SK-N-SH treated with all-trans-retinoic acid at 6 μM for 48 hours (cell line): ENCODE results near the gene RMND1.

Source experiments
- ARNTL ChIP-seq: fragments of 450-650 bp; formaldehyde crosslinking; IDR thresholded peaks from 2 replicates; pipeline ENCODE4 v1.5.0; 2020; ENCODE audit warnings: low read depth, mild to moderate bottlenecking, moderate library complexity, borderline replicate concordance
- BACH2 ChIP-seq: fragments of 250-450 bp; sonication (Bioruptor Pico); IDR thresholded peaks from 2 replicates; pipeline ENCODE4 v1.9.0; 2021; ENCODE audit warnings: mild to moderate bottlenecking, borderline replicate concordance
- CREB5 ChIP-seq: fragments of 250-450 bp; sonication (Bioruptor Pico); IDR thresholded peaks from 2 replicates; pipeline ENCODE4 v1.5.1; 2020; ENCODE audit warnings: low read depth, mild to moderate bottlenecking, moderate library complexity
- CSDC2 ChIP-seq: fragments of 250-450 bp; sonication (Bioruptor Pico); IDR thresholded peaks from 2 replicates; pipeline ENCODE4 v1.5.0; 2020; ENCODE audit warnings: mild to moderate bottlenecking, moderate library complexity
- GLIS3 ChIP-seq: fragments of 250-450 bp; sonication (Bioruptor Pico); IDR thresholded peaks from 2 replicates; pipeline ENCODE4 v1.5.0; 2020; ENCODE audit warnings: mild to moderate bottlenecking, moderate library complexity
- ISL1 ChIP-seq: fragments of 250-450 bp; sonication (Bioruptor Pico); IDR thresholded peaks from 2 replicates; pipeline ENCODE4 v2.1.2; 2022; ENCODE audit warnings: mild to moderate bottlenecking, moderate library complexity
- PATZ1 ChIP-seq: fragments of 250-450 bp; sonication (Bioruptor Pico); IDR thresholded peaks from 2 replicates; pipeline ENCODE4 v1.8.0; 2020; ENCODE audit warnings: mild to moderate bottlenecking, moderate library complexity, borderline replicate concordance
- POU6F1 ChIP-seq: fragments of 250-450 bp; sonication (Bioruptor Pico); IDR thresholded peaks from 2 replicates; pipeline ENCODE4 v1.8.0; 2021; ENCODE audit warnings: low read depth, mild to moderate bottlenecking, moderate library complexity, borderline replicate concordance
- PPARA ChIP-seq: fragments of 250-450 bp; sonication (Bioruptor Pico); IDR thresholded peaks from 2 replicates; pipeline ENCODE4 v1.5.0; 2020; ENCODE audit warnings: mild to moderate bottlenecking, borderline replicate concordance
- RARB ChIP-seq: fragments of 250-450 bp; sonication (Bioruptor Pico); IDR thresholded peaks from 2 replicates; pipeline ENCODE4 v1.8.0; 2021; ENCODE audit warnings: mild to moderate bottlenecking, moderate library complexity
- TCF4 ChIP-seq: fragments of 250-450 bp; sonication (Bioruptor Pico); IDR thresholded peaks from 2 replicates; pipeline ENCODE4 v1.8.0; 2021; ENCODE audit warnings: mild to moderate bottlenecking, moderate library complexity, borderline replicate concordance
- TOX ChIP-seq: fragments of 250-450 bp; sonication (Bioruptor Pico); IDR thresholded peaks from 2 replicates; pipeline ENCODE4 v1.8.0; 2021; ENCODE audit warnings: mild to moderate bottlenecking, moderate library complexity, borderline replicate concordance
- TSHZ2 ChIP-seq: fragments of 250-450 bp; sonication (Bioruptor Pico); IDR thresholded peaks from 2 replicates; pipeline ENCODE4 v1.5.0; 2020; ENCODE audit warnings: mild to moderate bottlenecking, moderate library complexity
- ZFP3 ChIP-seq: fragments of 250-450 bp; sonication (Bioruptor Pico); IDR thresholded peaks from 2 replicates; pipeline ENCODE4 v1.5.0; 2020; ENCODE audit warnings: mild to moderate bottlenecking, moderate library complexity

DNA sequence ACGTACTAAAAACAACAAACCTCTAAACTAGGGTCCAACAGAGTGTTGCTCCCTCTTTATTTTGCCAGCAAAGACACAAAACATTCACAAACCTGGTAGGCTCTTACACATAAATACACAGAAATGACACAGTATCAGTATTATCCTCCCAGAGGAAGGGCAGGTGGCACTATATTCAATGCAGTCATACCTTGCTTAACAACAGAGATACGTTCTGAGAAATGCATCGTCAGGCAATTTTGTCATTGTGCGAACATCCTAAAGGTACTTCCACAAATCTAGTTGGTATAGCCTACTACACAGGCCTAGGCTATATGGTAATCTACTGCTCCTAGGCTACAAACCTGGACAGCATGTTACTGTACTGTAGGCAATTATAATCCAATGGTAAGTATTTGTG is 70.2 kb downstream of the RMND1 start:
- no peak for TF ChIP-seq PPARA (CRISPR knock-in tag)
- TF ChIP-seq ISL1 (CRISPR knock-in tag) = no peak
- no peak for TF ChIP-seq ARNTL (CRISPR knock-in tag)
- no peak for TF ChIP-seq CREB5 (CRISPR knock-in tag)
- no peak for TF ChIP-seq ZFP3 (CRISPR knock-in tag)
- TF ChIP-seq GLIS3 (CRISPR knock-in tag) = no peak
- no peak for TF ChIP-seq PATZ1 (CRISPR knock-in tag)
- no peak for TF ChIP-seq TOX (CRISPR knock-in tag)
- TF ChIP-seq RARB (CRISPR knock-in tag) = no peak
- no peak for TF ChIP-seq POU6F1 (CRISPR knock-in tag)
- no peak for TF ChIP-seq TCF4
- TF ChIP-seq CSDC2 (CRISPR knock-in tag) = no peak
- TF ChIP-seq BACH2 (CRISPR knock-in tag) = no peak
- TF ChIP-seq TSHZ2 (CRISPR knock-in tag) = no peak
